GM19372 (cell line): ENCODE data around the gene VTI1B.

Experiments
- ATAC-seq: cut with Tn5 transposase; IDR thresholded peaks from one replicate; pipeline ENCODE4 v1.9.1; 2021; ENCODE audit warnings: mild to moderate bottlenecking, low read depth, moderate library complexity; ENCODE audit not compliant: unreplicated experiment

Gene VTI1B

DNA sequence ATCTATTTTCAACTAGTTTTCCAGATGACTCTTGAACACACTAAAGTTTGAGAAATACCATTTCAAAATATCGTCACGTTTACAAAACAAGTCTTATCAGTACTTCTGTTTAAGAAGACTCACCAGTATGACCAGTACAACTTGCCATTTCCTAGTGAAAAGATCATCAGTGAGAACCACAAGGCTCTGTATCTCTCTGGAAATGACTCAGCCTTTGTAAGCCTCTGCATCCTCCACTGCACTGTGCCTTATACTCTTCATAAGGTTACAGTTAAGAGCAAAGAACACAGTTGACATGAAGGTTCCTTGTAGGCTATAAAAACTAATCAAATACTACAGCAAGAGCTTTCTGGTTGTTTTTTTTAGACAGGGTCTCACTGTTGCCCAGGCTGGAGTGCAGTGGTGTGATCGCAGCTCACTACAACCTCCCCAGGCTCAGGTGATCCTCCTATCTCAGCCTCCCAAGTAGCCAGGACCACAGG, 5.7 kb upstream of the VTI1B start:
- ATAC-seq: no peak

DNA sequence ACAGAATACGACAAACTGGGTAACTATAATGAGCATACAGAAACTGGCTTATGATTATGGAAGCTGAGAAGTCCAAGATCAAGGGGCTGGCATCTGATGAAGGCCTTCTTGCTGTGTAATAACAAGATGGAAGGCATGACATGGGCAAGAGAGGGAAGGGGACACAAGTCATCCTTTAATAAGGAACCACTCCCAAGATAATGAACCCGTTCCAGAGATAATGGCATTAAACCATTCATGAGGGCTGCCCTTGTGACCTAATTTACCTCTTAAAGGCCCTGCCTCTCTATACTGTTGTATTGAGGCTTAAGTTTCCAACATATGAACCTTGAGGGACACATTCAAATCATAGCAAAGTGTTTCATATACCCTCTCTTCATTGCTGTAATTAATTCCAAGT, 4.6 kb upstream of the VTI1B start:
- no peak for ATAC-seq

- ATAC-seq: no peak
Observed at GRCh38 chr14:67675219-67675582, 769 bp upstream of the VTI1B start.

DNA sequence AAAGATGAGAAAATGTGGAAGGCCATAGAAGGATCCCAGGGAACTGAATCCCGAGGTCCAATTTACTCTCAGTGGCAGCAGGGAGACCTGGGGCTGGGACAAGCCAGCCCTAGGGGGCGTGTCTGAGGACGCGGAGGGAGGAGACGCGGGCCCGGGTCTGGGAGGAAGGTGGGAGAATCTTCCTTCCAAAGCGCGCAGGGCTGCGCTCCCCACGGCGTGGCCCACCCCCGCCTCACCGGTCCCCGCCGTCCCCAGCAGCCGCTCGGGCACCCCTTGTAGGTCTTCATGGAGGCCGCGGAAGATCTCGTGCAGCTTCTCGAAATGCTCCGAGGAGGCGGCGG, 323 bp downstream of the VTI1B start:
- peak; percentile 30 for ATAC-seq

GRCh38 chr14:67673451-67673850, 981 bp downstream of the VTI1B start:
- no peak for ATAC-seq

DNA sequence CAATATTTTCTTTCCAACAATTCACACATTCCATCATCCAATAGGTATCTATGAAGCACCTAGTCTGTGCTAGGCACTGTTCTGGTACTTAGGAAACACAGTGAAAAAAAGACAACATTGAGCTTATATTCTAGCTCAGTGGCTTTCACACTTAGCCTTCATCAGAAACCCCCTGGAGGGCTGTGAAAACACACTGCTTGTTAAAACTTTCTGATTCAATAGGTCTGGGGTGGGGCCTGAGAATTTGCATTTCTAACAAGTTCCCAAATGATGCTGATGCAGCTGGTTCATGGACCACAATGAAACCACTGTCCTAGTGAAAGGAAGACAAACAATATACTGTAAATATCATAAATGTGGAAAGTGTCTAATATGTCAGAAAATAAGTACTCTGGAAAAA, 5.9 kb downstream of the VTI1B start:
- no peak for ATAC-seq

GRCh38 chr14:67666750-67667449, 7.5 kb downstream of the VTI1B start:
- no peak for ATAC-seq

DNA sequence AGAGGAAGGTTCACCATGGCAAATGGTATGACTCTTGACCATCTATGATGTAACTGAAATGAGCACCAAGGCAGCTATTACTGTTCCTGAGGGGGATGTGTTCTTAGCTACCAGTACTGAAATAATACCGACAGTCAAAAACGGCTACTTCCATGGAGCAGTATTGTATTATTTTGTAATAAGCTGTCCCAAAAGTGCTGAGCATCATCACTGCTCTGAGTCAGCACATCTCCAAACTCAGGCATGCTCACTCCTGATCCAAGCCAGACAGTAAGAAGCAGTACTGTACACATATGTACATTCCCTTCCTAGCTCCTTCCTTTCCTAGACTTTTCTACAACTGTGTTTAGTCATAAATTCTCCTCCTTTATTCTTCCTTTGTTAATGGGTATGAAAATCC, 8.6 kb downstream of the VTI1B start:
- no peak for ATAC-seq

- no peak for ATAC-seq
Observed at GRCh38 chr14:67663633-67664032, 10.8 kb downstream of the VTI1B start.

- ATAC-seq: no peak
Observed at GRCh38 chr14:67653651-67654280, 20.7 kb downstream of the VTI1B start.

GRCh38 chr14:67652189-67652588, 22.2 kb downstream of the VTI1B start:
- no peak for ATAC-seq

DNA sequence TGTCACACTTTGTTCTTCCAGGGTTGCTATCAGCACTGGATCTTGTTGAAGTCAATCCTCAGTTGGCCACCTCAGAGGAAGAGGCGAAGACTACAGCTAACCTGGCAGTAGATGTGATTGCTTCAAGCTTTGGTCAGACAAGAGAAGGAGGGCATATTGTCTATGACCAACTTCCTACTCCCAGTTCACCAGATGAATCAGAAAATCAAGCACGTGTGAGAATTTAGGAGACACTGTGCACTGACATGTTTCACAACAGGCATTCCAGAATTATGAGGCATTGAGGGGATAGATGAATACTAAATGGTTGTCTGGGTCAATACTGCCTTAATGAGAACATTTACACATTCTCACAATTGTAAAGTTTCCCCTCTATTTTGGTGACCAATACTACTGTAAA, 23.7 kb downstream of the VTI1B start:
- no peak for ATAC-seq

- ATAC-seq: no peak
Observed at GRCh38 chr14:67650151-67650550, 24.3 kb downstream of the VTI1B start.

DNA sequence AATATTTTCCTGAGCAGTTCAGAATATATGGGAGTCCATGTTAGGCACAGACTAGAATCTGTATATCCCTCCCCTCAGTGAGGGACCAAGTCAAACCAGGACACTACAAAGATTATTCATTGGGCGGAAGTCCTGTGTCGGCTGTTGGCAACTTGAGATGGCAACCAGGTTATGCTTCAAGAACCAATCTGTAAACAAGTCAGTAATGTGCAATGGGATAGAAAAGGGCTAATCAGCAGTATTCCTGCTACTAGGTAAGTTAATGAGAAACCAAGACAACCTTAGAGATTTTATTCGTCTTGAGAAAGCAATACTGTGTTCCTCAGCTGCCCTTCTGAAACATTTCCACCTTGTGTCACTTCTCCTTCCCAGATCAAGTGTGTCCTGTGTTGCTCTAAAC, 28.3 kb downstream of the VTI1B start:
- ATAC-seq: no peak

DNA sequence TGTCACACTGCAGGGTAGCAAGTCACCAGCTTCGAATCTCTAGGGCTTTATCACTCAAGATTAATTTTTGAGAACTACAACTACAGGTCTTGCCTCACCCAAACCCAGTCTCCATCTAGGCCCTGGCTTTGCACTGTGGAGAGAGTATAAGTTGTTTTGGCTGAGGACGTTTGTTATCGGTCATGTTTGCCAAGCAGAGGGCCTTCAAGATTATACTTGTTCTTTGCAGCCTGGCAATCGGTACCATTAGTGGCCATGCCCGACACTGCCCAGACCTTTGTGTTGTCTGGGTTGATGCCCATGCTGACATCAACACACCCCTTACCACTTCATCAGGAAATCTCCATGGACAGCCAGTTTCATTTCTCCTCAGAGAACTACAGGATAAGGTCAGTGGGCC, 29.0 kb downstream of the VTI1B start:
- no peak for ATAC-seq

DNA sequence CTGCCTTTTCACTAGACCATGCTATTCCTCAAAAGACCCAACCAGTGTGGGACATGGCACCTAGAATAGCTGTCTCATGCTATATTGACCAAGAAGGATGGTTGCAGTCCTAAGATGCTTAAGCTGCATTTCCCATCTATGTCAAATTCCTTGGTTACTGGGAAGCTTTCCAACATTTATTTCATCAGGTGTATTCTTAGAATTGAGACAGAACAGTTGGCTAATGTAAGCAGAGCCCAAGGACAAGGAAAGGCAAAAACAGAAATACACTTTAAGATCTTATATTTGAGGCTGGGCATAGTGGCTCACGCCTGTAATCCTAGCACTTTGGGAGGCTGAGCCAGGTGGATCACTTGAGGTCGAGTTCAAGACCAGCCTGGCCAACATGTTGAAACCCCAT, 30.0 kb downstream of the VTI1B start:
- ATAC-seq: no peak

DNA sequence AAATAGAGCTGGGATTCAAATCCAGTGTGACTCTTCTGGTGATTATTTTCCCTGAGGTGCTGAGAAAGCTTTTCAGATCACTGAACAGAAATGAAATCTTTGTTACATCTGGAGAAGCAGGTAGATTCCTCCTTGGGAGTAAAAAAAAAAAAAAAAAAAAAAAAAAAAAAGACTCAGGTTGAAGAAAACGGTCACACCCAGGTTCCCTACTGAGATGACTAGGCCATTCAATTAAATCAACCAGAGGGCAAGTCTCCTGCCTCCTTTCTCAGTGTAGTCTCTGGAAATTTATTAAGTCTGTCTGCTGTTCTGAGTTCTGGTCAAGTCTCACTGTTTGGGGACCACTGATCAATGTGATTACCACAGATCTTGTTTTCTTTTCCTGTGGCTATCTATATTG, 30.7 kb downstream of the VTI1B start:
- no peak for ATAC-seq

DNA sequence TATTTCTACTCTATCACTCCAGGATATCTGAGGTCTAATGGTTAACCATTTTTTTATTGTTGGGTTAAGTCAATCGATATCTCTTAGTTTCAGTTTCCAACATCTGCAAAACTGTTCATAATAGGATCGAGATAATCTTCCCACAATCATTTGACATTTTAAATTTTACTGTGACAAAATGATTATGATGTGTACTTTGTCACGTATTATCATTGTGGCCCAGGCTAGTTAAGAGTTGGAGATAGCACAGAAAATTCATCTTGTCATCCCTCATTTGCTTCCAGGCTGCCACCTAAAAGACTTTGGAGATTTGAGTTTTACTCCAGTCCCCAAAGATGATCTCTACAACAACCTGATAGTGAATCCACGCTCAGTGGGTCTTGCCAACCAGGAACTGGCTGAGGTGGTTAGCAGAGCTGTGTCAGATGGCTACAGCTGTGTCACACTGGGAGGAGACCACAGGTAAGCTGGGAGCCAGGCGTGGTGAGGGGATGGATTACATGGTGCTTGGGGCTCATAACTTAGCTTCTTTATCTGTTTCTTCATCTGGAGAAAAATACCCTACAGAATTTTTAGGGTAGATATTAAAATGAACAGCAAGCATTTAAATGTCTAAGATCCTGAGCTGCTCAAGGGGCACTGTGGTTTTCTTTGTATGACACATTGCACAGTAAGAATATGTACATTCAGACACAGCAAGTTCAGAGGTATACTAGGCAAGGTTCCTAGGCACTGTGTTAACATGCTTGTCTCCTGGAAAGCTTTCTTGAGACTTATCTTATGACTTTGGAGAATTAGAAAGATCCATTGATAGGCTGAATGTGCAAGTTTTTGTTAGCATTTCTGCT, 32.3 kb downstream of the VTI1B start:
- no peak for ATAC-seq

- ATAC-seq: no peak
Observed at GRCh38 chr14:67641480-67641879, 33.0 kb downstream of the VTI1B start.

DNA sequence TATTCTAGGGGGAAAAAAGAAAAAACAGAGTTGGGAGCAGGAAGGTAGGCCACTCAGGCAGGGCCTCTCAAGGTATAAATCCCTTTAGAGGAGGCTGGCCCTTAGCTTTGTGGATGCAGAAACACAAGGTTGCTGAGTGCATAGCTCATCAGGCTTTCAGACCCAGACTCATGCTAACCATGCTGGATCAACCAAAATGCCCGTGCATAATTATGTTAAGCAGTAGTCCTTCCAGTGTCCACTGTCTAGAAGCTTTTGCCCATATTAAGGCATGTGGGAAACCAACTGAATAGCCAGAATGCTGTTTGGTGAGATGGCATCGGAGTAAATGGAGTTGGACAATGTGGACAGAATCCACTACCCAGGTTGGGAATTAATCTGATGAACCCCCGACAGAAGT, 35.8 kb downstream of the VTI1B start:
- ATAC-seq: no peak

GRCh38 chr14:67636361-67636919, 38.0 kb downstream of the VTI1B start:
- ATAC-seq: no peak
